SH-SY5Y (cell line): ENCODE measurements around the gene GREM1.

Experiments
- GATA2 ChIP-seq: IDR thresholded peaks from 2 replicates; pipeline ENCODE4 v1.6.1; 2011; ENCODE audit warnings: mild to moderate bottlenecking, low read depth, low read length
- GATA3 ChIP-seq: IDR thresholded peaks from 2 replicates; pipeline ENCODE4 v1.6.1; 2011; ENCODE audit warnings: low read depth, mild to moderate bottlenecking, low read length, moderate library complexity

DNA sequence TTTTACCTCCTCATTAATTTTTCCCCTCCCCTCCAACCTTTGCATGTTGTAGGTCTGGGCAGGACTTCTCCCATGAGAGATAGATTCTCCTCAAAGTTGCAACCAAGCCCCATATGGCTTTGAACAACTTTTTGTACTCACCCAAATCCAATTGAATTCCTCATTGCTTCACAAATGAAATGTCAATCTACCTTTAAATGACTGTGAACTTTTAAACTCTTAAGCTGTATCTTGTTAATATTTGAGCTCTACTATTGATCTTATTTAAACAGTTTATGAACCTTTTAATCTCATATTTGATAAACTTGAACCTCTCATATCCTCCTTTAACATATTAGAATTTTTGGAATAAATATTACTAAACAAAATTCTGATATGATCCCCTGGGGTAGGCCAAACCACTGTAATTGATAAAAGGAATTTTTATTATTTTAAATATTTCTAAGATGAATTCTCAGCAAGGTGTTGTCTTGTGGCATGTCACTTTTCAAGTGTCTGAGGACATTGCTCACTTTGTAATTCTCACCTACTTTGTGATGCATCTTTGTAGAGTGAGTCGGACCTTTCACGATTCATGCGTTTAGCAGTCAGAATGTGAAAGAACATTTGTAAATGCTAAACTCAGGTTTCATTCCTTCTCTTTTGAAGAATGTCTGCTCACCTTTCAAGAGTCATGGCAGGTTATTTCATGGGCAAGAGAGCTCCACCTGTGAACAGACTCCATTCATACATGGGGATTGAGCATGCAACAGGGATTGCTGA, 23.4 kb upstream of the GREM1 start:
- TF ChIP-seq GATA3 (no peak), GATA2 (no peak)
